Measurements from ENCODE around the gene TNFAIP3. TPM values are rescaled to one million over a fixed set of nuclear protein-coding genes. Genes with fewer than 3 reads are reported as not detected.

TNFAIP3 gene
- total RNA-seq, 1 donor from 2014 or later: 3.2 TPM

- no peak for DNase-seq (ENCODE audit: low read depth in 2 of 2)
Measured at GRCh38 chr6:137863091-137863797, 3.8 kb upstream of the TNFAIP3 start.

GRCh38 chr6:137864812-137865508, 2.1 kb upstream of the TNFAIP3 start:
- no peak for DNase-seq (ENCODE audit: low read depth in 2 of 2)

GRCh38 chr6:137866200-137866913, 702 bp upstream of the TNFAIP3 start:
- peak; percentile 25 to 36 for DNase-seq (ENCODE audit: low read depth in 2 of 2)

- peak in 1 of 2 donors; percentile 42 for DNase-seq (ENCODE audit: low read depth in 2 of 2)
Measured at GRCh38 chr6:137867685-137868509, 838 bp downstream of the TNFAIP3 start.

- DNase-seq (ENCODE audit: low read depth in 2 of 2): no peak
Measured at GRCh38 chr6:137868721-137869548, 1.9 kb downstream of the TNFAIP3 start.

- DNase-seq (ENCODE audit: low read depth in 2 of 2): no peak
Measured at GRCh38 chr6:137869549-137870307, 2.7 kb downstream of the TNFAIP3 start.

- no peak for DNase-seq (ENCODE audit: low read depth in 2 of 2)
Measured at GRCh38 chr6:137870308-137870644, 3.2 kb downstream of the TNFAIP3 start.

GRCh38 chr6:137870744-137871247, 3.7 kb downstream of the TNFAIP3 start:
- DNase-seq (ENCODE audit: low read depth in 2 of 2): no peak

GRCh38 chr6:137871291-137871690, 4.2 kb downstream of the TNFAIP3 start:
- no peak for DNase-seq (ENCODE audit: low read depth in 2 of 2)

- peak; percentile 78 to 80 for DNase-seq (ENCODE audit: low read depth in 2 of 2)
Measured at GRCh38 chr6:137871831-137872454, 4.9 kb downstream of the TNFAIP3 start.

GRCh38 chr6:137872581-137873115, 5.6 kb downstream of the TNFAIP3 start:
- no peak for DNase-seq (ENCODE audit: low read depth in 2 of 2)

- DNase-seq (ENCODE audit: low read depth in 2 of 2): peak; percentile 89 to 91
Measured at GRCh38 chr6:137873273-137873762, 6.3 kb downstream of the TNFAIP3 start.

- DNase-seq (ENCODE audit: low read depth in 2 of 2): peak; percentile 43 to 83
Measured at GRCh38 chr6:137874204-137875057, 7.4 kb downstream of the TNFAIP3 start.

- DNase-seq (ENCODE audit: low read depth in 2 of 2): no peak
Measured at GRCh38 chr6:137875058-137875520, 8.0 kb downstream of the TNFAIP3 start.

- DNase-seq (ENCODE audit: low read depth in 2 of 2): no peak
Measured at GRCh38 chr6:137875606-137876005, 8.5 kb downstream of the TNFAIP3 start.

- DNase-seq (ENCODE audit: low read depth in 2 of 2): no peak
Measured at GRCh38 chr6:137876547-137876946, 9.5 kb downstream of the TNFAIP3 start.

- no peak for DNase-seq (ENCODE audit: low read depth in 2 of 2)
Measured at GRCh38 chr6:137877113-137877512, 10.1 kb downstream of the TNFAIP3 start.

GRCh38 chr6:137877606-137878005, 10.5 kb downstream of the TNFAIP3 start:
- DNase-seq (ENCODE audit: low read depth in 2 of 2): no peak

Measured in lung microvascular endothelial cell (primary cell).